Heart right ventricle (tissue), 16 donors: Measurements from ENCODE around the gene DROSHA. TPM values are rescaled to one million over a fixed set of nuclear protein-coding genes. Genes with fewer than 3 reads are reported as not detected.
"Not testable (repeated sequence)": the region's sequence is repeated elsewhere in the genome, so short reads cannot be mapped to it uniquely, and the experiment has no call there.

Source experiments
- ATAC-seq, 8 donors: fragments of 200-7000 bp; cut with Tn5 transposase; one replicate each; pipeline ENCODE4 v1.9.1; 2020; ENCODE audit warnings: mild to moderate bottlenecking in 8 of 8, moderate library complexity in 8 of 8, moderate number of reproducible peaks in 1 of 8
- DNase-seq, 2 donors: peaks; one replicate each; pipeline ENCODE4 v3.0.0-alpha.2; 2020
- H3K27ac ChIP-seq, 10 donors: fragments of 200-600 bp; sonication (generic) in 2 of 10; one replicate each; pipeline versions ENCODE4 v1.5.0 to v1.8.0; 2020 to 2022; ENCODE audit warnings: mild to moderate bottlenecking in 3 of 10
- H3K27me3 ChIP-seq, 7 donors: fragments of 200-600 bp; one replicate each; pipeline ENCODE4 v1.8.0; 2021 to 2022; ENCODE audit warnings: mild to moderate bottlenecking in 2 of 7
- H3K36me3 ChIP-seq, 9 donors: fragments of 200-600 bp; sonication (generic) in 1 of 9; one replicate each; pipeline versions ENCODE4 v1.5.0 to v1.8.0; 2020 to 2022; ENCODE audit warnings: mild to moderate bottlenecking in 2 of 9
- H3K4me1 ChIP-seq, 9 donors: fragments of 200-600 bp; sonication (generic) in 1 of 9; one replicate each; pipeline versions ENCODE4 v1.5.0 to v1.8.0; 2020 to 2022; ENCODE audit warnings: mild to moderate bottlenecking in 4 of 9
- H3K4me3 ChIP-seq, 10 donors: fragments of 200-600 bp; sonication (generic) in 2 of 10; one replicate each; pipeline versions ENCODE4 v1.5.0 to v1.8.0; 2020 to 2022; ENCODE audit warnings: mild to moderate bottlenecking in 7 of 10, moderate library complexity in 2 of 10
- H3K9me3 ChIP-seq, 11 donors: fragments of 200-600 bp in 10 of 11; sonication (generic) in 2 of 11; one replicate each; pipeline versions ENCODE4 v1.5.0 to v1.8.0; 2013 to 2022; ENCODE audit warnings: mild to moderate bottlenecking in 2 of 11, control low read depth in 1 of 11, moderate library complexity in 1 of 11
- CTCF ChIP-seq, 9 donors: fragments of 200-600 bp; sonication (generic) in 2 of 9; IDR thresholded peaks; one replicate each; pipeline versions ENCODE4 v1.5.0 to v1.8.0; 2021 to 2022; ENCODE audit warnings: antibody characterized with exemption in 9 of 9, mild to moderate bottlenecking in 5 of 9, moderate library complexity in 1 of 9
- WGBS, 2 donors: extraction: QIAGEN DNeasy Blood & Tissue Kit; methylation state at CpG; one replicate each; pipeline ENCODE4 v1.1.7; 2013; ENCODE audit warnings: inconsistent platforms in 1 of 2; 5-methylcytosine and 5-hydroxymethylcytosine counted together
- intact Hi-C, 10 donors: fragments of 100-400 bp; cut with DNase I; formaldehyde crosslinking; loops; one replicate each; pipeline versions ENCODE4 v1.11.1 to v1.14.2; 2022
- polyA plus RNA-seq, 2 donors: library from polyadenylated mRNA; stranded (reverse); fragments of 200-250 nt; gene quantifications; one replicate each; pipeline ENCODE4 v1.2.3, GENCODE V29; 2013
- total RNA-seq, 10 donors: library from RNA; stranded (reverse); fragmentation: NEBNext Ultra II Directional in 3 of 10; extraction: Animal tissue kit (Norgen Biotek cat#: 25700) in 3 of 10; gene quantifications; one replicate each; pipeline versions ENCODE4 v1.2.1 to v1.2.4, GENCODE V29; 2021 to 2023
- donor health status: Arrhythmogenic right ventricular cardiomyopathy.
- donor health status: ischemic (EF 13 %, LVEDD 7.1; RV severe dilation, severe dysfunction).
- donor health status: healthy with polysubstance abuse.
- donor health status: DM: no; HTN: yes; CAD: no.
- donor health status: DM: no; HTN: no; CAD: no.
- donor health status: ischemic (EF 25% LVEDD 6.9; RV normal size, moderate dysfunction).
- donor health status: ischemic (EF 25% LVEDD 5.7; RV mildly dilated, moderate dysfunction).
- donor health status: healthy.
- donor health status: DM: yes; HTN: yes; CAD: no.
- donor health status: Ischemic cardiomyopathy.
- donor health status: ischemic (EF 35%, LVEDD 5.7; RV mildly dilated, moderate dysfunction).
- donor health status: nonischemic (EF 11% LVEDD 7.7; RV severe dilation, severe dysfunction).
- donor health status: DM: yes; HTN: yes; CAD: no.
- donor health status: PGD.
- donor health status: ischemic (EF 29% LVEDD 5.4; RV normal size, mild dysfunction).
- donor health status: nonischemic (EF 23%, LVEDD 6.1; RV moderate dilation, normal function).

The DROSHA gene
- total and polyA plus RNA-seq, 12 donors: 29.8 to 47.6 (median 36.2) TPM

- WGBS, 2 donors: 73 to 74% methylated on average over 3 of the region's 3 CpGs
- no peak for DNase-seq
- no peak for TF ChIP-seq CTCF (IDR thresholded peaks at IDR 0.05)
- Histone ChIP-seq H3K4me1 (peaks cover 0 to 9% (median 0%) of the 10 kb centered on the region in 9 donors), H3K27me3 (no peaks in the 10 kb centered on the region), H3K4me3 (no peak overlapping the region), H3K9me3 (no peaks in the 10 kb centered on the region), H3K36me3 (no peaks in the 10 kb centered on the region), H3K27ac (no peak overlapping the region)
- ATAC-seq: no peak
- intact Hi-C loops: no loop called here
Observed at GRCh38 chr5:31362931-31363568, 168.8 kb downstream of the DROSHA start.

- Histone ChIP-seq H3K9me3 (no peaks in the 10 kb centered on the region), H3K4me3 (no peak overlapping the region), H3K36me3 (no peaks in the 10 kb centered on the region), H3K27me3 (no peaks in the 10 kb centered on the region), H3K27ac (no peak overlapping the region), H3K4me1 (peaks cover 0 to 9% (median 0%) of the 10 kb centered on the region in 9 donors)
- no peak for DNase-seq
- ATAC-seq: no peak
- no peak for TF ChIP-seq CTCF (IDR thresholded peaks at IDR 0.05)
- WGBS, 2 donors: 83 to 87% methylated on average over 1 of the region's 1 CpG
- intact Hi-C loops: no loop called here
Observed at GRCh38 chr5:31362529-31362900, 169.4 kb downstream of the DROSHA start.

- H3K4me3 ChIP-seq, intact Hi-C loops, H3K9me3 ChIP-seq, H3K27me3 ChIP-seq, H3K4me1 ChIP-seq, ATAC-seq, DNase-seq, H3K27ac ChIP-seq, H3K36me3 ChIP-seq: not testable (repeated sequence)
- WGBS, 2 donors: 74 to 81% methylated on average over 6 of the region's 6 CpGs
Observed at GRCh38 chr5:31361704-31362528, 170.0 kb downstream of the DROSHA start.

- Histone ChIP-seq H3K9me3 (no peaks in the 10 kb centered on the region), H3K36me3 (no peaks in the 10 kb centered on the region), H3K27ac (no peak overlapping the region), H3K27me3 (no peaks in the 10 kb centered on the region), H3K4me1 (peaks cover 0 to 4% (median 0%) of the 10 kb centered on the region in 9 donors), H3K4me3 (no peak overlapping the region)
- intact Hi-C loops: no loop called here
- DNase-seq: no peak
- no peak for TF ChIP-seq CTCF (IDR thresholded peaks at IDR 0.05)
- ATAC-seq: peak in 3 of 8 donors; percentile 11 to 79 (median 65)
- WGBS, 2 donors: 15 to 39% methylated on average over 1 of the region's 1 CpG
Observed at GRCh38 chr5:31361234-31361633, 170.7 kb downstream of the DROSHA start.
